SKM-1 (cell line): ENCODE data around the gene NR4A2.
A peak's percentile ranks its signal among the peaks of the same experiment; 100 is the strongest.
"Not testable (repeated sequence)": the region's sequence is repeated elsewhere in the genome, so short reads cannot be mapped to it uniquely, and the experiment has no call there.

Experiments
- DNase-seq: peaks from one replicate; lab custom pipeline; 2025; ENCODE audit not compliant: unreplicated experiment; lab: John Stamatoyannopoulos, UW

NR4A2 gene

GRCh38 chr2:156322686-156323231 lies 9.8 kb downstream of the NR4A2 start:
- DNase-seq, result no peak

- DNase-seq, result no peak
Measured at GRCh38 chr2:156322051-156322685, 10.4 kb downstream of the NR4A2 start.

DNA sequence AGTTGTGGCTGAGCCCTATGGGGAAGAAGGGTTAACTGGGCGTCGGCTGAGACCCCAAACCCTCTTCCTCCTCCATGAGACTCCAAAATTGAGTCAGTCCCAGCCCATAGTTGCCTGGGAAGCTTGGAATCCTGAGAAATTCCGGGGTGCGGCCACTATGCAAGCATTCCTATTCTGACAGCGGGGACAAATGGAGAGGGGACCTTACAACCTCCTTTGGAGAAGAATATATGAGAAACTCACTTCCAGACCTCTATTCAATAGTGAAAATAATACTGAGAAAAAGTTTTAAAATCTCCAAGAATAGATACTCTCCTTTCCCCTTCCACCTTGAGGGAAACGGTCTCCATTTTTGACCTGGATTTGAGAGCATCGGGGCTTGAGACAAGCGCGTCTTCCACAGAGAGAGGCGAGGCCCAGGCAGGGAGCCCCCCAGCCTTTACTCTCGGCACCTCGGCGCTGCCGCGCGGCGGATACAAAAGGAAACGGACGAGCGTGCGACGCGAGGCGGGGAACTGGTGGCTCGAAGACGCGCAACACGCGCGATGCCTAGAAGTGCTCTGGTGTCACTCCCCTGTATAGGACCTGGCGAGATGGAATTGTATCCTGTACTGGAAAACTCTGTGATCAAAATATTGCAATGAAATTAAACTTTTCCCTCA lies 11.1 kb downstream of the NR4A2 start:
- no peak for DNase-seq

GRCh38 chr2:156320486-156321098 lies 11.9 kb downstream of the NR4A2 start:
- DNase-seq, result no peak

DNA sequence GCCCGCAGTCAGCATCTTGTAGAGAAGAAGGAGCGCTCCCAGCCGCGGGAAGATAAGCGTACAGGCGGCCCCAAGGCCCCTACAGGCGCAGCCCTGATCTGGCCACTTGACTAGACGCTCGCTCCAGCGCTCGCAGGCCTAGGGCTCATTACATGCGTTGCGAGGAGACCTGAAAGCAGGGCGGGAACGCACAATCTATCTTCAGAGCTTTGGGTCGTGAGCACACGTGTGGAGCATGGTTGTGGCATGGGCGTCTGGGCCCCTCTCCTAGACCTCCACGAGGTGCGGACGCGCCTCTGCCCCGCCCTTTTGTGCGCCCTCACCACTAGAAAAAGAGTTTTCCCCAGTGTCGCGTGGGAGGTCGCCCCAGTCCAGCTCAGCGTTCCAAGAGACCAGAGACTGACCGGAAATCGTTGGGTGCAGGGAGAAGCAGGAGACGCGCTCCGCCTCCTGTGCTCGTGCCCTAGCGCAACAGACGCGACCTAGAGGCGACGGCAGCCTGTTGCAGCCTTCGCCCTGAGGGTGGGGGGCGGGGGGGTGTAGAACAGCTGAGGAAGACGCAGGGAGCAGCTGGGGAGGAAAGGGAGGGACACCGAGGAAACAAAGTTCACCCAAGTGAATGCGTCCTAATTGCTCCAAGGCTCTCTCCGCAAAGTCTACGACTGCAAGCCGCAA lies 12.6 kb downstream of the NR4A2 start:
- no peak for DNase-seq

GRCh38 chr2:156317631-156318030 lies 14.9 kb downstream of the NR4A2 start:
- no peak for DNase-seq

DNA sequence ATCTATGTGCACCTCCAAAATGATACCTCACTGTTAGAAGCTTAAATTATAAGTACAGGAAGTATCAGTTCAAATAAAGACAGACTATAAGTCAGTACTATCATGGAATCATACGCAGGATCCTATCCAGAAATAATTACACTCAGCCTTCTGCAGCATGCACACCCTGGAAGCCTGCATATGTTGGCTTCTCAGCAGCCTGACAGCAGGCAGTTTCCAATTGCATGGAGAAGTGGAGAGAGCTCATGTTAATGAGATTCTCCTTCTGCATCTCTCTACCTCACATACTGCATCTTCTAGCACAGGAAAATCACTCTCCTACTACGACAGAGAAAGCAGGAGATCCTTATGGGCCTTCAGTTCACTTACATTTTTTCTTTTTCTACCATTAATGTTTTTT lies 20.5 kb downstream of the NR4A2 start:
- DNase-seq, result no peak

GRCh38 chr2:156310773-156311172 lies 21.7 kb downstream of the NR4A2 start:
- DNase-seq, result no peak

DNA sequence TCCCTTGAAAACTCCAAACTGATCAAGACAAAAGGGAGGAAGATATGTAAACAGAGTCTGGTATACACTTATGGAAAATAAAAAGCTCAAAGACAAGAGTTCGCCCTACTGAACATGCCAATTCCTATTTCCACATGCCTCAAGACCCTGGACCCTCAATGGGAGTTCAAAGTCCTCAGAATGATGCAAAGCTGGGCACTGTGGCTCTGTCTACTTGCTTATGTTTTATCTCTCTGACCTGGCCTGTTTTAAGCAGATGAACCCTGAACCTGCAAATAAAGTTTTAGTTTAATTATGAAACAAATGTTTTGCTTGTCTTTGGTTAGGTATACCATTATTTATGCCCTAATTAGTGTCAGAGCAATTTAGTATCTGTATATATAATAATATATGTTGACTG lies 22.6 kb downstream of the NR4A2 start:
- no peak for DNase-seq

DNA sequence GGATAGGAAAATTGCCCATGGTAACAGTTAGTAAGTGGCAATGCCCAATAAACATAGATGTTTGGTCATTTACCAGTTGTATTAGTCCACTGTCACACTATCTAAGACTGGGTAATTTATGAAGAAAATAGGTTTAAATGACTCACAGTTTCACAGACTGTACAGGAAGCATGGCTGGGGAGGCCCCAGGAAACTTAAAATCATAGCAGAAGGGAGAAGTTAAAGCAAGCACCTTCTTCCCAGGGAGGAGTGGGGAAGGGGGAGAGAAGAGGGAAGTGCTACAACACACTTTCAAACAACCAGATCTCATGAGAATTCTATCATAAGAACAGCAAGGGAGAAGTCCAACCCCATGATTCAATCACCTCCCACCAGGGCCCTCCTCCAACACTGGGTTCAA lies 23.4 kb downstream of the NR4A2 start:
- peak; percentile 39 for DNase-seq

DNA sequence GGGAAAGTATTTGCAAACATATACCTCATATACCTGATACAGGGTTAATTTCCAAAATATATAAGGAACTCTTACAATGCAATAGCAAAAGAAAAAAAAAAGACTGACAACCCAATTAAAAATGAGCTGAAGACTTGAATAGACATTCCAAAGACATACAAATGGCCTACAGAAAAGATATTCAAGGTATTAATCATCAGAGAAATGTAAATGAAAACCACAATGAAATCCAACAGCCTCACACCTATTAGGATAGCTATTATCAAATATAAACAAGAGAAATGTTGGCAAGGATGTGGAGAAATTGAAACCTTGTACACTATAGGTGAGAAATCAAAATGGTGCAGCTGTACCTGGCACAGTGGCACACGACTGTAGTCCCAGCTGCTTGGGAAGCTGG lies 25.7 kb downstream of the NR4A2 start:
- DNase-seq, result no peak

DNA sequence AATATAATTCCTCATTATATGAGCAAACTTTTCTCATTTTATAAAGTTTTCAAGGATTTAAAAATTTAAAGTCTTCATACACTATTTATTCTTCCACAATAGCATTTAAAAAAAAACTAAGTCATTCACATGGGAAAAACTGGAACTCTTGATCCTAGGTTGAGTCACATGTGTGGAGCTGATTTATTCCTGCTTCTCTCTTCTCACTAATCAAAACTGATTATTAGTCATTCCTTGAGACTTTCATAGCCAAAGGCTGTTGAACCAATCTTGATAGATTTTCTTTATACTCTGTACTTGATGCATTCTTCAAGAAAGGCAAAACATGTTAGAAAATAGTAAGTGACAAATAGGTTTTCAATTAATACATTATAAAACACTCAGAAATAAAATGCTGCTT lies 27.4 kb downstream of the NR4A2 start:
- DNase-seq, result no peak

DNA sequence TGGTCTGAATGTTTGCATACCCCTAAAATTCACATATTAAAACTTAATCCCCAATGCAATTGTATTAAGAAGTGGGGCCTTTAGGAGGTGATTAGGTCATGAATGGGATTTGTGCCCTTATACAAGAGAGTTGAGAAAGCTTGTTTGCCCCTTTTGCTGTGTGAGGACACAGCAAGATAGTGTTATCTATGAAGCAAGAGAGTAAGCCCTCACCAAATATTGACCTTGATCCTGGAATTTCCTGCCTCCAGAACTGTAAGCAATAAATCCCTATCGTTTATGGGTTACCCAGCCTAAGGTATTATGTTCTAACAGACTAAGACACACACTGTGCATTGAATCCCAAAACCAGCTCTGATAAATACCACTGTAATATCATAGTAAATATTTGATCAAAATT lies 32.2 kb downstream of the NR4A2 start:
- DNase-seq, result no peak

DNA sequence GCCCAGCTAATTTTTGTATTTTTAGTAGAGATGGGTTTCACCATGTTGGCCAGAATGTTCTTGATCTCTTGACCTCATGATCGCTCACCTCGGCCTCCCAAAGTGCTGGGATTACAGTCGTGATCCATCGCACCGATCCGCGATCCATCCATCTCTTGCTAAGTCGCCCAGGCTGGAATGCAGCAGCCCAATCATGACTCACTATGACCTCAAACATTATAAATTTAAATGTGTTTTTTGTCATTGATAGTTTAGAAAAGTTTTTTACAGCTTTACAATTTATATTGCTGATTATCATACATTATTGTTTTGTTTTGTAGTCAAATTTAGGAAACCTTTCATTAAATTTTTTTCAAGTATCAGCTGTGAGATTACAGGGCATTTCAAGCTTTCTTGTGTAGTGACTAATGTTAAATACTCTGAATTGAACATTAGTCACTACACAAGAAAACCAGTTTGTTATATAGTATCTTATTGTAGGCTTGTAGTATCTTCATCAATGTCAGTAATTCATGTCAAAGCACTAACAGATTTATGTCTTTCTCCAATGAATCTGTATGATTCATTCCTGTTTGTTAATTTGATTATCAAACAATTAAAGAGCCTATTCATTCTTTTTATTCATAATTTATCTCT lies 37.5 kb downstream of the NR4A2 start:
- DNase-seq, result no peak

- DNase-seq, result not testable (repeated sequence)
Measured at GRCh38 chr2:156293382-156293781, 39.1 kb downstream of the NR4A2 start.

- no peak for DNase-seq
Measured at GRCh38 chr2:156279446-156280150, 52.9 kb downstream of the NR4A2 start.
